Islet of Langerhans (tissue), 1 donor: ENCODE data around the gene SDCCAG8.

ENCODE experiments used
- FAIRE-seq: peaks from one replicate; lab custom pipeline; 2011; peaks lifted over from hg19 to GRCh38; lab: Jason Lieb, UNC

Gene SDCCAG8

DNA sequence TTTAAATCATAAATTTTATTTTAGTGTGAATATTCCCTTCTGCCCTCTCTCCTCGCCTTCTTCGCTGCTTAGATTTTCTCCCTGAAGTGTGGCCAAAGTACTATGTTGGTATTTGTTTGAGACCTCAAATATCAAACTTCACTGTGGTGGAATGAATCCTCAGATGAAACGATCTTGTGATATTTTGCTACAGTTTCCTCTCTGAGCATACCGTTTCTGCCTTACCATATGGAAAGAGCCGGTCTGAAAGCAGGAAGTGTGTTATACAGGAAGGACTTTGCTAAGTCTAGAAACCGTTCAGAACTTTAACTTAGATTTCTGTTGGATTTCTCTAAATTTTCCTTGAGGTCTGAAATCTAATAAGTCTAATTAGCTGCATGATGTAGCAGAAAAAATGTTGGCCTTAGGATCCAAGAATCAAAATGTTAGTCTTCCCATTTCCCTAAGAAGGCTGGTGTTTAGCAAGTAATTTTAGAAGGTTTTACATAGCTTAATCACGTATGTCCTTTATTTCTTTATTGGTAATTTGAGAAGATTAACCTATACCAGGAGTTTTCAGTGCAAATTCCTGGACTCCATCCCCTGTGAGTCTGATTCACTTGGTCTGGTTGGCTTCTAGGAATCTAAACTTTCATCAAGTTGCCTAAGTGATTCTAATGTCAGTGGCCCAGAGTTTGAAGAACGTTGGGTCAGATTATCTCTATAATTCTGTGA is 30.7 kb downstream of the SDCCAG8 start:
- no peak for FAIRE-seq

DNA sequence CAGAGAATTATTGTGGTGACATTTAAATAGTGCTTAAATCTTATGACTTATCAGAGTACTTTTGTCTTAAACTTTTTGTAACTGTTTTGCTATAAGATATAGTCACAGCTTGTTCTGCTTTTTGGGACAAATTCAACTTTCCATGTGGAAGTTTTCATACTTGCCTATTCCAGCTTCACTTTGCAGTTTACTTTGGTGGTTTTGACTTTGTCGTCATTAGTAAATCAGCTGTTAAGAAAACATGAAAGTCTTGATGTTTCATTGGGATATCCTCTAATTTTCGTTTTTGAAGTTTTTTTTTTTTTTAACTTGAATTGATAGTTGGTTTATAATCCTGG is 31.3 kb downstream of the SDCCAG8 start:
- FAIRE-seq, result no peak

DNA sequence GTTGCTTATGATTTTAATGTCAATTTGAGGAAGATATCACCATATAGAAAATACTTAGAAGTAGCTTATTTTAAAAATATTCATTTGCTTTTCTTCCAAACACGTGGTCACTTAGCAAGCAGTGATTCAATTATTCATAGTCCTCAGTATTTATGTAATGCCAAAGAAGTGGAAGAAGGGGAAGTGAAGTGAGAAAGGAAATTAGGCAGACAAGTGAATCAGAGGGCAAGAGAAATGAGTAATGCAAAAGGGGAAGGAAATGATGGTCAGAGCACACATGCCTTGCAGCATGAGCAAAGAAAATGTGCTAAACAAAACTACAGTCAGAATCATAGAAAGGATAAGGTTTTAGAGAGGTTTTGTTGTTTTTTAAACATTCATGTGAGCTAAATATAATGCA is 31.8 kb downstream of the SDCCAG8 start:
- peak; percentile 94 for FAIRE-seq

DNA sequence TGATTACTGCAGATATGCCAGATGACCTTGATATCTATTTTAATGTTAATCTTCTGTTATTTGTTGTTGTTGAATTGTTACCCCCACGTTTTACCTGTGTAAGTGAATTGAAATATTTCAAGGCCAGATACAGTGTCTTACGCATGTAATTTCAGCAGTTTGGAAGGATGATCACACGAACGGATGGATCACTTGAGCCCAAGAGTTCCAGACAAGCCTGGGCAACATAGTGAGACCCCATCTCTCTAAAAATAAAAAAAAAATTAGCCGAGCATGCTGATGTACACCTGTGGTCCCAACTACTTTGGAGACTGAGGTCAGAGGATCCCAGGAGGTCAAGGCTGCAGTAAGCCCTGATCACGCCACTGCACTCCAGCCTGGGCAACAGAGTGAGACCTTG is 32.2 kb downstream of the SDCCAG8 start:
- FAIRE-seq, result no peak

DNA sequence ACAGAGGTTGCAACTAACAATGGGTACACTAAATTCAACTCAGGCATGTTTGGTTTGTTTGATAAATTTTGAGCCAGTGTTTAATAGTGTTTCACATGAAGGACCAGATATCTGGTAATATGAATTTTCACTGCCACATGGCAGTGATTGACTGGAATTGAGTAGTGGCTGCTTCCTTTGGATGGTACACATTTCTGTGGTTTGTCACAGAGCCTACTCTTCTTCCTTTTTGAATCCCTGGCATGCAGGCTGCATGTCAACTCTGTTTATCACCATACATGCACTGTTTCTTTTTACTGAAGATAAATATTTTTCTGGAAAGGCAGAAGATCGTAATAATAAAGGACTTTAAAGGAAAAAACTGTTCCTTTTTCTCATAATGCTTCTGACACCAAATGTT is 35.5 kb downstream of the SDCCAG8 start:
- FAIRE-seq, result no peak

DNA sequence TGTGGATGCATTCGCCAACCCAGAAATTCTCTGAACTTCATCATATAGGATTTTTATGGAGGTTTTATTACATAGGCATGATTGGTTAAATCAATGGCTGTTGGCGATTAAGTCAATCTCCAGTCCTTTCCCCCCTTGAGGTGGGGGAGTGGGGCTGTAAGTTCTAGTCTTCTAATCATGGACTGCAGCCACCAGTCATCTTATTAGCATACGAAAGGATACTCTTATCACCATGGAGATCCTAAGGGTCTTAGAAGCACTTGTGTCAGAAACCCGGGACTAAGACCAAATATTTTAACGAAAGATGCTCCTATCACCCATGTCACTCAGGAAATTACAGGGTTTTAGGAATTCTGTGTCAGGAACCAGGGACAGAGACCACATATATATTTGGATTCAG is 36.3 kb downstream of the SDCCAG8 start:
- no peak for FAIRE-seq

DNA sequence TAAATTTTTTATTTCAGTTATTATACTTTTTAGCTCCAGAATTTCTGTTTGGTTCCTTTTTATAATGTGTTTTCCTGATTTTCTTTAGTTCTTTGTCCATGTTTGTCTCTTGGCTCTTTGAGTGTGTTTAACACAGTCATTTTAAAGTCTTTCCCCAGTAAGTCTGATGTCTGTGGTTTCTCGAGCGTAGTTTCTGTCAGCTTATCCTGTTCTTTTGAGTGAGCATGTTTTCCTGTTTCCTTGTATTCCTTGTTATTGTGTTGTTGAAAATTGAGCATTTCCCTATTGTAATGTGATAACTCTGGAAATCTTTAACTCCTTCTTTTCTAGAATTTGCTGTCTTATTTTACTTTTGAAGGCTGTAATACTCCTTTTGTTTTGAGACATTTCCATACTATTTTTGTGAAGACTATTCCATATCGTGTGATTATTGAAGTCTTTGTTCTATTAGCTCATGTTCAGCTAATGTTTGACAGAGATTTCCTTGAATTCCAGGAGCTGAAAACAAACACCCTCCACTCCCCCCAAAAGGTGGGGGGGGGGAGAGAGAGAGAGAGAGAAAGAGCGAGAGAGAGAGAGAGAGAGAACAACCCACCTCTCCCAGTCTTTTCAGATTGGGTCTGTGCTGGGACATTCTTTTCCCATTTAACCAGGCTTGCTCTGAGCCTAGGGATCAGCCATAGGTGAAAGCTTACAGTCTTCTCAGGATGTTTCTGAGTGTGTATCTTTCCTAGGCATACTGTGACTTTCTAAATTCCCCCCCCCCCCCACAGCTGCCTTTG is 38.3 kb downstream of the SDCCAG8 start:
- FAIRE-seq, result no peak

DNA sequence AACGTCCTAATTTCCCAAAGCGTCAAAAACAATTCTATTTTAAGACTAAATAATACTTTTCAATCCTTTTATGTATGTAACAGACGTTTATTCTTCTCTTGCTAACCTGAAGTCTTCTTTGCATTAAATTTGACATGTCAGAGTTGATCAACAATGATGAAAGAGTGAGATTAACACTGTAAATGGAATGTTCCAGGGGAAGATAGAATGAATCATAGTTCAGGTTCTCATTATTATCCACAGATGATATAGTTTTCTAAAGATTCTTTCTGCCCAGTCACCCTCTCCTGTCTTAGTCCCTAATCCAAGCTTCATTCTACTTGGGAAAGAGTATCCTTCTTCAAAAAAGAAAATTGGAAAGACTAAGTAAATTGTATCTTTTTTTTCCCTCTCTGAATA is 38.9 kb downstream of the SDCCAG8 start:
- FAIRE-seq, result no peak

DNA sequence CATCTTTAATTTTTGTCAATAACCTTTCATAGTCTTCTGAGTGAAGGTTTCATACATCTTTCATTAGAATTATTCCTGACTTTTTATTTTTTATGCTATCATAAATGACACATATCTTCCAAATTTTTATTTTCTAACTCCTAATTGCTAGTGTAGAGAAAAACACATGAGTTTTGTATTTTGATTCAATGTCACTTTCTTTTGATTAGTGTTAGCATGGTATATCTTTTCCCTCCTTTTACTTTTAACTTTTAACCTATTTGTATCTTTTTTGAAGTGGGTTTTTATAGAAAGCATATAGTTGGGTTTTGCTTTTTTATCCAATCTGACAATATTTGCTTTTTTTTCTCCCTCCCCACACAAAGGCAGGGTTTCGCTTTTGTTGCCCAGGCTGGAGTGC is 43.2 kb downstream of the SDCCAG8 start:
- peak; percentile 49 for FAIRE-seq

DNA sequence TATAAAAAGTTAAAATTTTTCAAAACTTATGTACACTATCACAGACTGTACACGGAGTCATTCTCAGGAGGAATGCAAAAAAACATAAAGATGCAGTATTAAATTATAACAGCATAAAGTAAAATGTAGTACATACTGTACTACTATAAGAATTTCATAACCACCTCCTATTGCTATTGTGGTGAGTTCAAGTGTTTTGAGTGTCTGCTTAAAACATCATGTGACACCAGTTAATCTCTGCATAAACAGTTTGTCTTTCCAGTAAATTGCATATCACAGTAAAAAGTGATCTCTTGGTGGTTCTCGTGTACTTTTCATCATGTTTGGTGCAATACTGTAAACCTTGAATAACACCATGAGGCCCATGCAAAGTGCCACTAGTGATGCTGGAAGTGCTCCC is 45.2 kb downstream of the SDCCAG8 start:
- no peak for FAIRE-seq

DNA sequence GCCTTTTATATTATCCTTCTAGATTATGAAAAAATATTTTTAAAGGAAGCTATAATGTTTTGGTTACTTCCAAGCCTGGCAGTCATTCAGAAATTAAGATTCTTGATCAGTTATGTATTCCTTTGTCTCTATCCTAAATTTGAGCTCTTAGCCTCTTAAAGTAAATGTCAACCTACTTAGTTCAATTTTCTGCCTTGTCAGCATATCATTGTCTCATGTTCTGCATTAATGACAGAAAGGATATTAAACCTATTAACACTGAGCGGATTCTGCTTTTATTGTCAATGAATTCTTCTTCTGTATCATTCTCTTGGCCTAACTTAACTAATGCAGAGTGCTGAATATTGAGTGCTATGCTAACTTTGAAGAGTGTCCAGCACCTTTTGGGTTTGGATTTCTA is 56.0 kb downstream of the SDCCAG8 start:
- FAIRE-seq, result no peak

DNA sequence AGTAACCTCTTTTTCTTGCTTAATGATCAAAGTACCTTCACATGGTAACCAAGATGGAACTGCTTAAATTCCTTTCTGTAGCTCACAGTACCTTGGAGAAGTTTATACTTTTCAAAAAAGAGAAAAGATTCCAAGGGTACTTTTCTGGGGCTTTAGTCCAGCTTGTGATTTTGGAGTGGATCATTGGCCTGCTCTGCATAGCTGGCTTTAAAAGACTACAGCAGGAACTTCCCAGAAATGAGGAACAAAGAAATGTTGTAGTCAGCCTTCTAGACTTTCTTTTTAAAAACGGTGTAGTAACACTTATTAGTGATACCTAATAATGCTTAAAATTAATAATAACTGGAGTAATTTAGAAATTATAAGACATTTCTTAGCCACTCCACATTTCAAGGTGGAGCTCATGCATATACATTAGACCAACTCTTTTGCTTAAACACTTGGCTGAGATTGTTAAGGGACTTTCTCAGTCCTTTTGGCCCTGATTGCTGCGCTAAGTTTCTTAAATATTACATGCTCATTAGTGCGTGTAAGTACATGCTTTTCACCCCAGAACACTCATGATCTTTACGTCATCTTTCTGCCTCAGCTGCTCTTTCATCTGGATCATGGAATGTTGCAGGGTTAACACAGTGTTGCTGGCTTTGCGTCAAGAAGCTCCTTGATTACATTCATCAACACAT is 57.3 kb downstream of the SDCCAG8 start:
- FAIRE-seq, result no peak

DNA sequence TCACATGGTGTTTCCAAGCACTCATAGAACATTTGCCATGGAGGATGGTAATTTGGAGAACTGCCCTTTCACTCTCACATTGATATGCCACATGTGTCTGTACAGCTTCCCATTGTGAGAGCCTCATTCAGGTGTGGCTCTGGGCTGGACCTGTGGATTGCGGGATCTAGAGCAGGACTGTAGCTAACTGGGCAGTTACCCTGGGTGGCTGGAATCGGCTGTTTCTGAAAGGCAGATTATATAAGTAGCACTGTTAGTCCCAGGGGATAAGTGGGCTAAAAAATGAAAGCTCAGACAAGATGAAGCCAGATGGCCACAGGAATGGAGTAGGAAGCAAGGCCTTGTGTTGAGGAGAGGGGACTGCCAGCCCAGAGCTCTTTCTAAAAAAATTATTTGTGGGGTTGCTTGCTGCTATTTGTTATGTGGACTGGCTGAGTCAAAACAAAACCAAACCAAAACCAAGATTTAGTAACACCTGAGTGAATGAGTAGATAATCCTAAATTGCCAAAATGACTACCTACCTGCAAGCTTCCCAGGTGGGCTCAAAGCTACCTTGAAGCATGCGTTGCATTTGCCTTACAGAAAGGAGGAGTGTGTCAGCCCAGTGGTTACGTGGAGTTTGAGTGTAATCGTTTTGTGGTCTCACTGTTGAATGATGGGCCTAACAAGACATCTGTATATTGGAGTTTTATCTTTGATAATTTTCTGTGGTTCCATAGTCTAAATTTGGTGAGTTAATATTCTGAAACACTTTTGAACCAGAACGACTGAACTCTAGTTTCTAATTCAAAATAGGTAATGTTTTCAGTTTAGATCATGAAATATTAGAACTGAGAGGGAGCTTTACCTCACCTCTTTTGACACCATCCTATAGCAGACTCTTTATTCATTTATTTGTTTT is 58.0 kb downstream of the SDCCAG8 start:
- FAIRE-seq, result no peak

DNA sequence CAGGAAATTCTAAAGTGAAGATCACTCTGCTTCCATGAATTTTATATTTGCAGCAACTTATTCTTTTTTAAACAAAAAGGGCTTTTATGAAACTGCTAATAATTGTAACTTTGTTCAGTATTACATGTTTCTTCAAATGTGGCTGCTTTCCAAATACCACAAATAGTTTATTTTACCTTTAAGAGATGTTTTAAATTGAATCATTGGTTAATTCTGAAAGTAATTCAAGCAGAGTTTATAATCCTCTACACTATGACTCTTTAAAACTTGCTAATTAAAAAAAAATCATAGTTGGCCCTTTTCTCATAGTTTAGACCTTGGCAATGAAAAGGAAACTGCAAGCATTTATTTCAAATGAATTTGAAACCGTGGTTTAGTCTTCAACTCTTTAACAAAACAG is 59.6 kb downstream of the SDCCAG8 start:
- peak; percentile 64 for FAIRE-seq

DNA sequence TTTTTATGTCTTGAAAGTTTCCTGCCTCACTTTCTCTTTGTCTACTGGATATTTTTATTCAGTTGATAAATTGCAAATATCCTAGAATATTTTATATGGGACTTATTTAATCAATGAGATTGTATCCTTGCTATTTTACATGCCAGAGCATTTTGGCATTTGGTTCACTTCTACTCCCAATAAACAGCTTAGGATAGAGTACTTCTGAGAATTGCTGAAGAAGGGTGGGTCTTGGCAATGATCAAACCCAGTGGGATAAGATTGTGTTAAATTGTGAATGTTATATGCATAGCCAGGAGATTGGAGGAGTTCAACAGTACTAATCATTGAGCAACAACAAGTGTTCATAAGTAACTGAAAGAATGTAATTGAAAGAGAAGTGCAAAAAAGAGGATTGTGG is 60.1 kb downstream of the SDCCAG8 start:
- FAIRE-seq, result no peak

DNA sequence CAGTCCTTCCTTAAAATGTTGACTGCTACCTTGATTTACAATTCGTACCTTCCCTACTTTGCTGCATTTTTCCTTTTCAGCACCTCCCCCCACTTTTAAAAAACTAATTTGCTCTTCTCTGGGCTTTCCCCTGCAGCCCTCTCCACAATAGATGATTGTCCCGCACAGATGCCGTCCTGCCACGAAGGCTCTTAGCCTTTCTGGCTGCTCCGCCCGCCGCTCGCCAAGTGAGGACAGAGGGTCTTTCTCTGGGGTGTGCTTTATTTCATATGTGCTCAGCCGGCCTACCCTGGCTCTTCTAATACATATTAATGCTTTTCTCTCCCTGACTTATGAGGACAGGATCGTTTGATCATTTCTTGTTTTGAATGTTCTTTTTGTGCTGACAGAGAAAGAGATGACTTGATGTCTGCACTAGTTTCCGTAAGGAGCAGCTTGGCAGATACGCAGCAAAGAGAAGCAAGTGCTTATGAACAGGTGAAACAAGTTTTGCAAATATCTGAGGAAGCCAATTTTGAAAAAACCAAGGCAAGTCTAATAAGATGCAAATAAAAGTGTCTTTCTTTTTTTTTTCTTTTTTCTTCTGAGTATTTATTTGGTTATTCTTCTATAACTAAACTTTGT is 60.6 kb downstream of the SDCCAG8 start:
- FAIRE-seq, result no peak

DNA sequence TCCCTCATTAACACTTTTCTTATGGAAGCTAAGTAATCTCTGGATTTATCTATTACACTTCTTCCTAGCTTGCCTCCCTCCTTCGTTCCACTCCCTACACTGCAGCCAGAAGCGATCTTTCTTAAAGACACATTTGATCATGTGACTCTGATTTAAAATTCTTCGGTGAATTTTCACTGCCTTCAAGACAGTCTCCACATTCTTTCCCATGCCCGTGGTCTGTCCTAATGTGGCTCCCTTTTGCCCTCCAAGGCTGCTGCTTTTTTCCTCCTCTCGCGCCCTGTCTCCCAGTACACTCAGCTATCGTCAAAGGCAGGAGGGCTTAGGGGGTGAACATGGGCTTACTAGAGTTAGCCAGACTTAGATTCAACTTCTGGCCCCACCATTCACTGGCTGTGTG is 64.4 kb downstream of the SDCCAG8 start:
- FAIRE-seq, result no peak

DNA sequence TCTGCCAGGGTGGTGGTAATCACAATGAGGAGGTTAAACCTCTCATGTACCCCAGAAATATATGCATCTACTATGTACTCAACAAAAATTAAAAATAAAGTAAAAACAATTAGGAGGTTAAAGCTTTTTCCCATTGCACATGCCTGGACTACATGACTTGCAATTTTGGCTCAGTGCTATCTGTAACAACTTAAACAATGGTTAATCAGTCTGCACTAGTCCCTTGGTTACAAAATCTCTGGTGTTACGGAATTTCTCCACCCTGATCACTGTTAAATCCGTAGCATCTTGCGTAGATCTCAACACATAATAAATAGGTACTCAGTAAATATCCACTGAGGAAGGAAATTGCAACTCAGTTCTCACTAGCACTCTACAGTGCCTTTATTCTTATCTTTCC is 66.5 kb downstream of the SDCCAG8 start:
- no peak for FAIRE-seq

DNA sequence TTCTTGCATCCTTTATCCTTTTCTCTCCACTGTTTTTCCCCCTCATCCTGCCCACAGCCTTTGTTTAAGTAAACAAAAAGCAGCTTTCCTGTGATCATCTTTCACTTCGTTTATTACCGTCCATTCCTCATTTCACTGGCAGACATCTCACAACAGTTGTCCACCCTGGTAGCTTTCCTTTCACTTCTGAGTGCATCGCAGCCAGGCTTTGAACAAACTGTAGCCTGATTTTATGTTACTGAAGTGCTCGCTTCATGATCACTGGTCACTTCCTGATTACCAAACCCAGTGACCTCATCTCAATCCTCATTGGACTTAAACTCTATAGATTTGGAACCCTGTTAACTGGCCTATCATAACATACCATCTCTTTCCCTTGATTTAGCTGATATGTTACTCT is 67.7 kb downstream of the SDCCAG8 start:
- no peak for FAIRE-seq

DNA sequence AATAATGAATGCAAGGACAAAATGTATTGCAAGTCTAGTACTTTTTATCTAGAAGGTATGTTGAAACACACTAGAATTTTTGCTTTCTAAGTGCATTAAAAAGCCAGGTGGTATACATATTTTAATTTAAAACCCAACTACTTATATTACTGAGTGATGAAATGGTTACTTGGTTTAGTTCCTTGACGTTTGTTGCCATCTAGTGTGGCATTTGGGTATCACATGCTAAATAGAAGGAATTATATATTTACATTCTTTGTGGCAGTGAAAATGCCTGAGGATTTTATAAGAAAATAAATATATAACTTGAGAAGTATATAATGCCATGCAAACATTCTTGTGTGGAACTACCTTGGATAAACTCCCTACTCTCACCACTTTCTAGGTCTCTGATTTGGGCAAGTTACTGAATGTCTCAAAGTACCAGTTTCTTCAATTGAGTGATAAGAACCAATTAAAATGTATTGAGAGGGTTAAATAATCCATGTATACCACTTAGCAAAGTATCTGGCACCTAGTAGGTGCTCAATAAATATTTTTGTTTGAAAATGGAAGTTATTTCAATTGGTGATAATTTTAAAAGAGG is 69.6 kb downstream of the SDCCAG8 start:
- FAIRE-seq, result peak; percentile 99

DNA sequence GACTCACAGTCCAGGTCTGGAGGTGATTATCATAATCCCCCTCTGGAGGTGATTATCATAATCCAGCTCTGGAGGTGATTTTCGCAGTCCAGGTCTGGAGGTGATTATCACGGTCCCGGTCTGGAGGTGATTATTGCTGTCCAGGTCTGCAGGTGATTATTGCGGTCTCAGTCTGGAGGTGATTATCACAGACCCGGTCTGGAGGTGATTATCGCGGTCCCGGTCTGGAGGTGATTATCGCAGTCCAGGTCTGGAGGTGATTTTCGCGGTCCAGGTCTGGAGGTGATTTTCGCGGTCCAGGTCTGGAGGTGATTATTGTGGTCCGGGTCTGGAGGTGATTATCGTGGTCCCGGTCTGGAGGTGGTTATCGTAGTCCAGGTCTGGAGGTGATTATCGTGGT is 76.6 kb downstream of the SDCCAG8 start:
- FAIRE-seq, result no peak

DNA sequence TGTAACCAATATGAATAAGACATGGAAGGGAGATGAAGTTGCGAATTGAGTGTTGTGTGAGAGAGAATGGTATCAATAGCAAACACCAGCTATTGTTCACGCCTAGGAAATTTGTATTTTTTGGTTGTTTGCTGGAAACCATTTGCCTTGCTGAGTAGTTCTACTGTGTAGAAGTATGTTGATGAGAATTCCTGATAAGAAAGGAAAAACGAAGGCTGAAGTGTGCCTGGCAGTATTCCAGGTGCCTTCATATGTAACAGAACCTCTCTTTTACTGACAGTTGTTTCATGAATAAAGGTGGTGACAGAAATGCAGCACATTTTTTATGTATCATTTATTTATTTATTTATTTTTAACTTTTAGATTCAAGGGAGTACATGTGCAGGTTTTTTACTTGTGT is 79.5 kb downstream of the SDCCAG8 start:
- FAIRE-seq, result no peak
